Medulla oblongata (tissue), 1 donor: ENCODE data around the gene ST3GAL3.
"Not testable (repeated sequence)": the region's sequence is repeated elsewhere in the genome, so short reads cannot be mapped to it uniquely, and the experiment has no call there.

Experiments used
- DNase-seq: peaks from one replicate; pipeline ENCODE4 v3.0.0-alpha.2; 2015; ENCODE audit errors: extremely low spot score

ST3GAL3 gene

DNA sequence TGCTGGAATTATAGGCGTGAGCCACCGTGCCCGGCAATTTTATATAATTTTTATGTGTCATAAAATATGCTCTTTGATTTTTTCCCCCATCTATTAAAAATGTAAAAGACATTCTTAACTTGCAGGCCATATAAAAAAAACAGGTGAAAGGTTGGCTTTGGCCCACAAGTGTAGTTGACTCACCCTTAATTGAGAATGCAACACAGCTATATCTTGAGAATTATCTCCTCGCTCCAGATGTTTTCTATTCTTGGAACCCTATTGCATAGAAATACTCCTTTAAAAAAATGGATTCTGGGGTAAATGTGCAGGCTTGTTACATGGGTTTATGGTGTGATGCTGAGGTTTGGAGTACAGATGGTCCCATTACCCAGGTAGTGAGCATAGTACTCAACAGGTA, 112.0 kb downstream of the ST3GAL3 start:
- no peak for DNase-seq

DNA sequence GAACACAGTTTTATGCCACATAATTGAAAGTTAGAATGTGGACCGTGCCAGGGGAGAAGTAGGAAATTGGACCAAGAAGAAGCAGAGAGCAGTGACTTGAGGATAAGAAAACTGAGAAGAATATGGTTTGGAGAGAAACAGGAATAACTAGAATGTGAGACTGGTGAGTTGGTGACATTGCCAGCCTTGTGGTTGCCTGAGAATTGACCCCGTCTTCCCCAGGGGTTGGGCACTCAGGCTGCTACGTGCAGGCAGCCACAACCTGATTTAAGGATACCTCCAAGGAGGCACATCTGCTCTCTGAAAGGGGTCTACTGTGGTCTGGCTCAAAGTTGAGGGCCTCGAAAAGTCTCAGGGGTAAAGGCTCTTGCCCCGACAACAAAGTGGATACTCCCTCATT, 114.1 kb downstream of the ST3GAL3 start:
- no peak for DNase-seq

DNA sequence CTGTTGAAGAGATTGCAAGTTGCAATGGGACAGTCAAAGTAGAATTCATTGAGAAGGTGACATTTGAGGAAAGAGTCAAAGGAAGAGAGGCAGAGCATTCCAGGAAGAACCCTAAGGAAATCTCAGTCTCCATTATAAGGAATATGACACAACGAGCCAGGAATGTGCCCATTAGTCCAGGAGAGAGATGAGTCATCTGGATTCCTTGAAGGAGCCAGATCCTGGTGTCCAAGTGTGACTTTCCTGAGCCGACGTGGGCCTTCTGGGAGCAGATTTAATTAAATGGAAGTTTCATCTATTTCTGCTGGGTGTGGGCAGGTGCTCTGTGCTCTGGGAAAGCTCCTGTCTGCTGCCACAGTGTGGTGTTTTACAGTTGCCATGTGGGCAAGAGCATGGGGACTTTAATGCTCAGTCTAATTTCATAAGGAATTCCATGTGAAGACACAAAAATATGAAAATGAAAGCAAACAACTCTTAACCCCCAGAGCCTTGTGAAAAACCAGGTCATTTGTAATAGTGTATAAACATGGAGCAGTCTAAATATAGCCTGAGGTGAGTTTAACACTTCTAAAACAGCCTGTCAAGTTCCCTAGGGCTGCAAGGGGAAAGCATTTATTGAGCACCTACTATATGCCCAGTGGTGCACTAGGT, 114.8 kb downstream of the ST3GAL3 start:
- no peak for DNase-seq

DNA sequence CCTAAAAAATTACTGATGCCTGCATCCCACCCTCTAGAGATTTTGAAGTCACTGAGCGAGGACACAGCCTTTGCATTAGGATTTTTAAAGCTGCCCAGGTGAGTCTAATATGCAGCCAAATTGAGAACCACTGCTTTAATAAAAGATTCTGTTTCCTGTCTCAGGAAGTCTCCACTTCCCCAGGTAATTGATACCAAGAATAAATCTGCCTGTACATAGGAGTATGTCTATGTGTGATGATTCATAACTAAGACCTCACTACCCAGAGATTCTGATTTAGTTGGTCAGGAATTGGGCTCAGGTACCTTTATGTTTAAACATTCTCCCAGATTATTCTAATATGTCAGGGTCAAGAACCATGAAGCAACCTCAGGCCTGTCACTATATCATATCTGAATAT, 117.5 kb downstream of the ST3GAL3 start:
- no peak for DNase-seq

DNA sequence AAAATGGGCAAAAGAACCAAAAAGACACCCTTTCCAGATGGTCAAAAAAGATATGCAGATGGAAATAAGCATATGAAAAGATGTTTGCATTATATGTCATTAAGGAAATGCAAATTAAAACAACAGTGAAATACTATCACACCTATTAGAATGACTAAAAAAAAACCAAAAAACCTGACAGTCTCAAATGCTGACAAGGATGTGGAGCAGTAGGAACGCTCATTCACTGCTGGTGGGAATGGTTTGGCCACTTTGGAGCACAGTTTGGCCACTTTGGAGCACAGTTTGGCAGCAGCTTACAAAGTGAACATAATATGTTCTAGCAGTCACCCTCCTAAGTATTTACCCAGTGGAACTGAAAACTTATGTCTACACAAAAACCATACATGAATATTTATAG, 121.2 kb downstream of the ST3GAL3 start:
- DNase-seq: no peak

DNA sequence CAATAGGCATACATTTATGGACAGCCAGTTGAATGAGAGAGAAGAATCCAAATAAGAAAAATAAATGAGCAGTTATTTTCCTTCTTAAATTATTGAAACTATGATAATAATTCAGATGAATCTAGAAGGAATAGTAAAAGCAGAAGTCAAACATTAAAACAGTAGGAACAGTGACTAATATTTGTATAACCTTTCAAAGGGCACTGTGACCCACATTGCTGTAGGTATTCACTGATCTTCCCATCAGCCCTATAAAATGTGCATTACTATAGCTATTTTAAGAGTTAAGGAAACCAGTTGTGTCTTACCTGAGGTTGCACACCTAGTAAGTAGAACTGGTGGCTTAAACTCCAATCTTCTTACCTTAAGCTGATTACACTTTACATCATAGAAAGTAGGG, 123.5 kb downstream of the ST3GAL3 start:
- no peak for DNase-seq

DNA sequence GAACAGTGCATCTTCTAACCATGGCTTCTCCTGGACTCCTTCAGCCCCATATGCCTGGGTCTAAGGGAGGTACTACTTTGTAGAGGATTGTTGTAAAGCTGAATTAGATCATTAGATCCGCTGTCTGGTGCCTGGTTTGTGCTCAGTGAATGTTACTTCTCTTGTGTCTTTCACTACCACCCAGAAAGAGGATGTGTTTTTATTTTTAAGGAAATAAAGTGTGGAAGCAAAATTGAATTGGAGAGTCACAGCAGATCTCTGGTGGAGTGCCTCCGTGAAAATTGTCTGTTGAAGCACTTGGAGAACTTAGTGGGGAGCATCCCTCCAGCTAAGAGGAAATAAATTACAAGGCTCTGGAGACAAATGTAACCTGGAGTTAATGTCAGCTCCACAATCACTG, 124.5 kb downstream of the ST3GAL3 start:
- DNase-seq: peak; percentile 48

DNA sequence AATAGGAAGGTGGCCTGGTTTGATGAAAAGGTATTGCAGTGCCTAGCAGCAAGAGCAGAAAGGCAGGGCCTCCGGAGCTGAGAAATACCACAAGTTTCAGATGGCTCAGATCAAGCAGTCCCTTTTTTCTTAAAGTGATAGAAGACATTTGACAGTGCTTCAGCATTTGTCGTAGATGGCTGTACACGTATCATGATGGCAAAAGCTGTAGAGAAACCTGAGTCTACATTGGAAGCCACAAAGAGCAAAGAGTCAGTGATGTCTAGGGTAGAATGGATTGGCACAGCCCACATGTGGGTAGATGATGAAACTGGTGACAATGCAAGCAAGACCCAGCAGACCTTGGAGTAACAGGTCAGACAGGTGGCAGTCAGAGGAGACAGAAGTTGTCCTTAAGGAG, 124.9 kb downstream of the ST3GAL3 start:
- DNase-seq: no peak

DNA sequence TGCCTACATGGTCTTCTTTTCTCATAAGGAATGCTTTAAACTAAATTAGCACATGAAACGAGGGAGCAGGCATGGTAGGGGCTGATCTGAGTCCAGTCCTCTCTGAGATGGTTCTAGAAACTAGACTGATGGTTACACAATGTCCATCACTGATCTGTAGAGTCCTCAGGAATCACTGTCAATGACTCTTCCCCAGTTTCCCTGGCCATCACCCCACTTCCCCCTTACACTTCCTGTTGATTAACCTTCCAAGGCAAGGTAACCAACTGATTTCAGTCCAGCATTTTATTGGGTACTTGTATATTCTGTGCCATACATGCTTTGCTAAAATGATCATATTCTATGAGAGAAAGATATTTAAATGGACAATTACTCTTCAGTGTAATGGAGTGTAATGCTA, 125.7 kb downstream of the ST3GAL3 start:
- DNase-seq: no peak

DNA sequence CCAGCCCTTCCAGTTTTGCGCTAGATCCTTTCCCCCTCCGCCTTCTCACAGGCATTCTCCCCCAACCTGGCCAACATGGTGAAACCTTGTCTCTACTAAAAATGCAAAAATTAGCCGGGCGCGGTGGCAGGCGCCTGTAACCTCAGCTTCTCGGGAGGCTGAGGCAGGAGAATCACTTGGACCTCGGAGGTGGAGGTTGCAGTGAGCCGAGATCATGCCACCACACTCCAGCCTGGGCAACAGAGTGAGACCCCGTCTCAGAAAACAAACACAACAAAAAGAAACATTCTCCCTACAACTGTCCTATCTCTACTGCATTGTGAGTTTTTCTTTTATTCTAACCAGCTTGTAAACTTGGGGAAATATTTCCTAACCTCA, 126.6 kb downstream of the ST3GAL3 start:
- not testable (repeated sequence) for DNase-seq

DNA sequence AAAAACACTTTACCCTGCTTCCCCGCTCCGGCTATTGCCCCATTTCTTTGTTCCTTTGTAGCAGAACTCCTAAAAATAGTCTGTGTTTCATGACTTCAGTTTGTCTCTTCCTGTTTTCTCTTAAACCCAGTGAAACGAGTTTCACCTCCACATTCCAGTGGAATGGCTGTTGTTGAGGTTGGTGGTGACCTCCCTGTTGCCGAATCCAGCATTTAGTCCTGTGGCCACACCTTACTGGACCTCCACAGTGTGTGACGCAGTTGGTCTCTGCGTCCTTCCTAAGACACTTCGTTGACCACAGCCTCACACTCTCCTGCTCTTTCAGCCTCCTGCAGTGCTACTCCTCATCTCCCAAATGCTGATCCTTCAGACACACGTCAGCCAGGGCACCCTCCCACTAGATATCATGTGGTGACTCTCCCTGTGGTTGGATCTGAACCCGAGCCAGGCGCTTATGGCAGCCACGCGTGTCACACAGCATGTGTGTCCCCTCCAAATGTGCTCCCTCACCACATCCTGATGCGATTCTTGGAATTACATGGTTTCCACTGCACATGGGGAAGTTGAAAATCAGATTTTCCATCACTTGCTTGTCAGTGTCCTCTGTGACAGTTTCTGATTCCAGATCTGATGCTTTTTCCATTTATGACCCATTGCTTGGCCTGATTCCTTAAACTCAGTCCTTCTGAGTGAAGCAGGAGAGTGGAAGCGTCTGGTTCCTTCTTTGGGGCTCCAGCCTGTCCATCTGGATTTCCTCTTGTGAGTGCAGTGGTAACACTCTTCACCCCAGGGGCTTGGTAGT, 127.1 kb downstream of the ST3GAL3 start:
- DNase-seq: peak; percentile 39

DNA sequence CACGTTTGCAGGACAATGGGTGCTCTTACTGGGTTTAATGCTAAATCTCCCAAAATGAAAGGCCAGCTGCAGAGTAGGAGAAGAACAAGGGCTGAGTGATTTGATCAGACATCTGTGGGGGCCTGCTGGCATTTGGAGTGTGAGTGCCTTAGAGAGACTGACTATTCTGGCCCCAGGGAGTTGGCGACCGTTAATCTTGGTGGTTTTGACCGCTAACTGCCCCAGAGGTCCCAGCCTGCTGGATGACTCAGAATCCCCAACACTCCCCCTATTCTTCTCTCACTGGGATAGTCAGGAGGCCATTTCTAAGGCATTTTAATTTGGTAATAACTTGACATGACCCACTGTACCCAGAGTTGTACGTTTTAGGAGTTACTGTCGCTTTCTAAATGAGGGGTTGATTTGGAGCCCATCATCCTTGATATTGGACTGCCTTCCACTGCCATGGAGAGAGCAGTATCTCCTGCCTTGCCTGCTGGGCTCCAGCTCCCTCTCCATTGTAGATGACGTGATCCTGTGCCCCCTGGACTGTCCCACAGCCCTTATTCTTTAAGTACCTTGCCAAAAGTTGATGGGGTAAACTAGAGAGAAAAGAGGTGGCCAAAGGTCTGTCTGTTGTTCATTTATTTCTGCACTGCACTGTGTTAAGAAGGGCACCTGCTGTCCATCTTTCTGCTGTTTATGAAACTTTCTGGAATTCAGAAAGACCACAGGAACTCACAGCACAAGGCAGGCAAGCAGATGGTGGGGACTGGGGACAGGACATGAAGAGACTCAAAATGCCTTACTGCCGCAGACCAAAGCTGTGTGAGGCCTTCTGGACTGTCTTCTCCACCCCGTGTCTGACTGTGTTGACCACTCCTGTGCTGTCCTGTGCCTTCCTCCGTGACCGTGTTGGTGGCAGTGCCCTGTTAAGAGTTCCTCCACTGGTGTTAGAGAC, 128.0 kb downstream of the ST3GAL3 start:
- DNase-seq: no peak

DNA sequence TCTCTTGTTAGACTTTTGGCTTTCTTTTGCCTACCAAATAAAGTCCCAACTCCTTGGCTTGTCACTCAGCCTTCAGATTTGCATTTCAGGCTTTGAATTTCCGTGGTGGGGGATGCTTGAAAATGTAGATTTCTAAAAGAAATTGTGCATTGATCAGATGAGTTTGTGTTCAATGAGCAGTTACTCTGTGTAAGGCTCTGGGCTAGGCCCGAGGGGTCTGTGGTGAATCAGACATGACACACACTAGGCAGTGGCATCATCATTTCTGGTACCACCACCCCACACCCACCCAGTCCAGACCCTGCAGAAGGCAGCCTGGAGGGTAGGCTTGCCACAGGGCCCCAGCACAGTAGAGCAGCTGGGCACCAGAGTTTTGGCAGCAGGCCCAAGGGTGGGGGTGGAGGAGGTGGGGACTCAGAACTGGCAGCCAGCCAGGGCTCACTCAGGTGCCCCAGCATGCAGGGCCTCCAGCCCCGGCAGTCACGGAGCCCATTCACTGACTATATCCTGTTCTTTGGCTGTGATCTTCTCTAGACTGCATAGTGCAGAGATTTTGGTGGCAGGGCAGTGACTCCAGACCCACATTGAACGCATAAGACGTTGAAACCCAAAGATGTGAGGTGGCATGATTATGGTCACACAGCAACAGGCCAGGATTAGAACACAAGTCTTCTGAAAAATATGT, 129.1 kb downstream of the ST3GAL3 start:
- DNase-seq: no peak

DNA sequence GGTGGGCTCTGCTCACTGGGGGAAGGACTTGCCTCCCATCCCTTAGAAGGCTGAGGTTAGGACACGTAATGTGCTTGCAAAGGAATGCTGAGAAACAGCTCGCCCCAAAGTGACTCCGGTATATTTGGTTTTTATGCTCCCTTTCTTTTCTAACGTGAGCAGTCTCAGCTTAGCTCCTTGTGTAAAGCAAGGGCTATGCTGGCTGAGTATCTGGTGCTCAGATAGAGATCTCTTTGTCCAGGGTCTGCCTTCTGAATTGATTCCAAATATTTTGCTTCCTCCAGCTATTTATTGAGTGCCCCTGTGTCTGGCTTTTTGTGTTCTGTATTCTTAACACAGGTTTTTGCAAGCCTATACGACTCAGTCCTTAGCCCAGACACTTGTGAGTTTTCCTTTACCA, 131.7 kb downstream of the ST3GAL3 start:
- DNase-seq: no peak

DNA sequence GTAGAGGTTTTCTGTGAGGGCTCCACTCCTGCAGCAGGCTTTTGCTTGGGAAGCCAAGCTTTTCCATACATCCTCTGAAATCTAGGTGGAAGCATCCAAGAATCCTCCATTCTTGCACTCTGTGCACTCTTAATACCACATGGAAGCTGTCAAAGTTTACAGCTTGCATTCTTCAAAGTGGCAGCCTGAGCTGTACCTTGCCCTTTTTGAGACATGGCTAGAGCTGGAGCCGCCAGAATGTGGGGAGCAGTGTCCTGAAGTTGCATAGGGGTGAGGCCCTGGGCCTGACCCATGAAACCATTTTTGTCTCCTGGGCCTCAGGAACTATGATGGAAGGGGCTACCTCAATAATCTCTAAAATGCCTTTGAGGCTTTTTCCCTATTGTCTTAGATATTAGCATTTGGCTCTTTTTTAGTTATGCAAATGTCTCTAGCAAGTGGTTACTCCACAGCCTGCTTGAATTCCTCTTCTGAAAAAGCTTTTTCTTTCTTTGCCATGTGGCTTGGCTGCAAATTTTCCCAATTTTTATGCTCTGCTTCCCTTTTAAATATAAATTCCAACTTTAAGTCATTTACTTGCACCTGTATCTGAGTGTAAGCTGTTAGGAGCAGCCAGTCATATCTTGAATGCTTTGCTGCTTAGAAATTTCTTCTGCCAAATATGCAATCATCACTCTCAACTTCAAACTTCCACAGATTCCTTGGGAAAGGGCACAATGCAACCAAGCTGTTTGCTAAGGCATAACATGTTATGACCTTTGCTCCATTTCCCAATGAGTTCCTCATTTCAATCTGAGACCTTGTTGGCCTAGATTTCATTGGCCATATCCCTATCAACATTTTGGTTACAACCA, 134.2 kb downstream of the ST3GAL3 start:
- no peak for DNase-seq

DNA sequence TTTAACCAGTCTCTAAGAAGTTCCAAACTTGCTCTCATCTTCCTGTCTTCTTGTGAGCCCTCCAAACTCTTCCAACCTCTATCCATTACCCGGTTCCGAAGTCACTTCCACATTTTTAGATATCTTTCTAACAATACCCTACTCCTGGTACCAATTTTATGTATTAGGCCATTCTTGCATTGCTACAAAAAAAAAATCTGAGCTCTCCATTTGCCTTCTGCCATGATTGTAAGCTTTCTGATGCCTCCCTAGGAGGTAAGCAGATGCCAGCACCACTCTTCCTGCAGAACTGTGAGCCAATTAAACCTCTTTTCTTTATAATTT, 134.8 kb downstream of the ST3GAL3 start:
- no peak for DNase-seq

DNA sequence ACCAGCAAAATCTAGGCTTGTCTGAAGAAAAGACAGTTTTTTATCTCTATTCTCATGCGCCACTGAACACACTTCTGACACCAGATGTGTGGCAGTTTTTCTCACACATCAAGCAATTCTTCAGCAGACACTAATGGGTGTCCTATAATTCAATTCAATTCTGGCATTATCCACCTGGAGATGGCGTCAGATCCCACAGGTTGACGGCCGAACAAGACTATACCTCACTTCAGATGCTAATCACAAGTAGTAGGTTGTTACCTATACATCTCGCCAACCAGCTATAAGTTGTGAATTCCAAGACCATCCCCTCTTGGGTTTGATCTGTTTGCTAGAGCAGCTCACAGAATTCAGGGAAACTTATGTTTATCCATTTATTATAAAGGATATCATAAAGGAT, 136.3 kb downstream of the ST3GAL3 start:
- no peak for DNase-seq

DNA sequence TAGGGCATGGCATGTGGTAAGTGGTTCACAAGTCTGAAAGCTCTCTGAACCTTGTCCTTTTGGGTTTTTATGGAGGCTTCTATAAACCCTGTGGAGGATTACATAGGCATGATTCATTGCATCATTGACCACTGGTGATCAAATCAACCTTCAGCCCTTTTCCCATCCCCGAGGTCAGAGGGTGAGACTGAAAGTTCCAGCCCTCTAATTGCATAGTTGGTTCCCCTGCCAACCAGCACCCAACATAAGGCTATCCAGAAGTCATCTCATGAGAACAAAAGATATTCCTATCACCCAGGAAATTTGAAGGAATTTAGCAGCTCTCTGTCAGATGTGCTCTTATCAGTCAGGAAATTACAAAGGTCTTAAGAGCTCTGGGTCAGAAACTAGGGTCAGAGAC, 136.8 kb downstream of the ST3GAL3 start:
- no peak for DNase-seq

DNA sequence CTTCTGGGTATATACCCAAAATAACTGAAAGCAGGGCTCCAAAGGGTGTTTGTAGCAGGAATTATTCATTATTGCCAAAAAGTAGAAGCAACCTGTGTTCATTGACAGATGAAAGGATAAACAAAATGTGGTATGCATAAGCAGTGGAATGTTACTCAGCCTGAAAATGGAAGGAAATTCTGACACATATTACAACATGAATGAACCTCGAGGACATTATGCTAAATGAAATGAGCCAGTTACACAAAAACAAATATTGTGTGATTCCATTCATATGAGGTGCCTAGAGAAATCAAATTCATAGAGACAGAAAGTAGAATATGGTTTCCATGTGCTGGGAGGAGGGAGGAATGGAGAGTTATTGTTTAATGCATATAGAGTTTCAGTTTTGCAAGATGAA, 140.0 kb downstream of the ST3GAL3 start:
- DNase-seq: no peak

DNA sequence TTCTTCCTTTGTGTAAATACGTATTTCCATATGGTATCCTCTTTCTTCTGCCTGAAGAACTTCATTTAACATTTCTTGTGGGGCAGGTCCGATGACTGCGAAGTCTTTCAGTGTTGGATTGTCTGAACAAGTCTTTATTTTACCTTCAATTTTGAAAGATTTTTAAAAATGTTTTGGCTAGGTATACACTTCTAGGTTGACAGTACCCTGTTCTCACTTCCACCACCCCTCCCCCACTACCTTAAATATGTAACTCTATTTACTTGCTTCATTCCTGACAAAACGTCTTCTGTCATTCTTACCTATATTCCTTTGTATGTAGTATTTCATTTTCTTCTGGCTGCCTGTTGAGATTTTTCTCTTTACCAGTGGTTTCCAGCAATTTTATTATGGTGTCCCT, 140.5 kb downstream of the ST3GAL3 start:
- no peak for DNase-seq

DNA sequence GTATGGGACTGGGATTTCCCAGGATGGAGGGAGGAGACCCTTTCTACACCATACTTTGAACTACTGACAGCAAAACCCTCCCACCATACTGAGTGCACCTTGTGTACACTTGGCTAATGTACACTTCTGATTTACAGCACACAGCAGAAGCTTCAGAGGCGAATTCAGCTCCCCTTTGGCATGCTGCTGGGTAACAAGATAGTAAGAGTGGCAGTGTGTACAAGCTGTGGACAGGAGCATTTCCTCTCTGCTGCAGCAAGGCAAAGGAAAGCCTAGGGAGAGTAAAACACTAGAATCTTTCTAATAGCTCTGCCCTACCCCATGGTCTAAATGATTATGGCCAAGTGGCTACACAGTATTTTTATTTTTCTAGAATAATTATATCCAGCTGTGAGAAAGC, 142.3 kb downstream of the ST3GAL3 start:
- no peak for DNase-seq
